Right renal pelvis (tissue), 4 donors: ENCODE results near the gene SUMO3. TPM values are rescaled to one million over a fixed set of nuclear protein-coding genes. Genes with fewer than 3 reads are reported as not detected.

Source experiments
- DNase-seq, 4 donors: peaks; one replicate each; pipeline ENCODE4 v3.0.0-alpha.2; 2013; ENCODE audit warnings: low read depth in 4 of 4, low spot score in 3 of 4, missing footprints in 1 of 4
- polyA plus RNA-seq, 4 donors: library from polyadenylated mRNA; unstranded; fragments of 120-200 nt; gene quantifications; one replicate each; pipeline ENCODE4 v1.2.1, GENCODE V29; 2013; ENCODE audit not compliant: insufficient read length in 4 of 4

Gene SUMO3
- polyA plus RNA-seq, 4 donors = 112 to 128 (median 121) TPM

DNA sequence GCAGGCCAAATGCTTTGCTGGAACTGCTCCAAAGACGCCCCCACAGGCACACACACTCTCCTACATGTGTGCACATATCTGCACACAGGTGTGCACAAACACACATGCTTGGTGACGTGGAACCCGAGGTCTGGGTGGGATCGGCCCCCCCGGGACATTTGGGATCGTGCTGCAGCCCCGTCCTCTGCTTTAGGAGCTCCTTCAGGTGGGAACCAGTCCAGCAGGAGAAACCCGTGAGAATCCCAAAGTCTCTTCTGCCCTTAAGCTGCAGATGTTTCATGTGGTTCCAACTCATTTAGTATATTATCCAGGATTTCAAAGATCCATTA lies 54.8 kb downstream of the SUMO3 start:
- no peak for DNase-seq

DNA sequence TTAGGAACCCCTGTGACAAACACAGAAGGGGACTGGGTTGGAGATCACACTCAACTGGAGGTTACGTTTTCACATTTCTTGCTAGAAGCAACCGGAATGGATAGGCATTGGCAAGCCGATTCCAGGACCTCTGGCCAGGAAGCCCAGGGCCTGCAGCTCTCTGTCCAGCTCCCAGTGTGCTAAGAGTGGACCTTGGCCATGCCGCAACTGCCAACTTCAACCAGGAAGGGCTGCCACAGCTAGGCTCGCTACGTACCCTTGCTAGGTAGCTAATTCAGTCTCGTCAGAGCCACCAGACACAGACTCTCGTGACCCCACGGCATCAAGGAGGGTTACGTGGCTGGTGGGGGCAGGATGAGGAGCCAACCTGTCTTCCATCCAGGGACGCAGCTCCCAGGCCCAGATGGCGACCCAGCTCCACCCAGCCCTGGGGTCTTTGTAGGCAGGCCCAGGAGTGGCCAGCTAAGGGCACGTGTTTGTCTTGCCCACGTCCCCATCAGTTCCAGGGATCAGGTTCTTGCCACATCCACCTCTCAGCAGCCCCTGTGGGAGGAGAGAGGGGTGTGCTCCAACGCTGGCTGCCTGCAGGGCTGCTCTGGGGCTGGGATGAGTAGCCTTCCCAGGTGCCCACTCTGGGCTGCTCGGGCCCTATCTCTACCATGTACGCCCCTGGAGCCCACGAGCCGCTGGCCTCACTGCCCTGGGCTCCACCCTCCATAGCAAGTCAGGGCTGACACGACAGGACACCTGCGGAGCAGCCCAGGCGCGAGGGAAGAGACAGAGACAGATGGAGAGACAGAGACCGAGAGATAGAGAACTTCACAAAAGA lies 55.4 kb downstream of the SUMO3 start:
- DNase-seq = no peak

DNA sequence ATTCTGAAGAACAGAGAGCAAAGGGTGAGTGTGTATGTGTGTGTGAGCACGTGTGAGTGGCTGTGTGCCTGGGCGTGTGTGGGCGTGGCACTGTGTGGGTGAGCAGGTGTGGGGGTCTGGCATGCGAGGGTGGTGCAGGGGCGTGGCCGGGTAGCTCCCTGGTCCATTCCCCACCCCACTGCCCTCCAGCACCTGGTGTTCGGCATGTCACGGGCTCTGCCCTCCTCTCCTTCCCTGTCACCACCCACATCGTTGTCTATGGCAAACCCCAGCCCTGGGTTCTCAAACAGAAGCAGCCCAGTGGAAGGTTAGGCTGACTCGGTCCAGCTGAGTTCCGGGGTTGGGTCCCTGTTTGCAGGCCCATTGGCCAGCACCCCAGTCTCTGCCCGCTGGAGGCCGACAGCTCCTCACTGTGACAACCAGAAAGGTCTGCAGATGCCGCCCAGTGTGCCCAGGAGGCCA lies 56.1 kb downstream of the SUMO3 start:
- DNase-seq = no peak

GRCh38 chr21:44761011-44761729 lies 56.7 kb downstream of the SUMO3 start:
- DNase-seq = no peak

DNA sequence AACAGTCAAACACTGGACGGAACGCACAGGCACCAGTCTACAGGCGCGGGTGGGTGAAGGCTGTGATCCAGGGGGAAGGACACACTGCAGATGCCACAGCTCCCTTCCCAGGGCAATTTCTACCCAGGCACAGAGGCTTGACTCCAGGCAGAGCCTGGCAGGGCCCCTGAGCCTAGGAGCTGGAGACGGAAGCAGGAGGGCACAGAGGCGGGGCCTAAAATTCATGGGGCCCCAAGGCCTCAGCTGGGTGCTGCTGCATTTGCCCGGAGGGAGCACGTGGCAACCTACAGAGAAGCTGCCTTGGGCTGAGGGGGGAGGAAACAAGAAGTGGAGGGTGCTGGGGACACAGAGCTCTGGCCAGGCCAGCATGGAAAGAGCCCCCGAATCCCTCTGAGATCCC lies 57.5 kb downstream of the SUMO3 start:
- DNase-seq = no peak

- DNase-seq = no peak
Measured at GRCh38 chr21:44759628-44760285, 58.1 kb downstream of the SUMO3 start.

DNA sequence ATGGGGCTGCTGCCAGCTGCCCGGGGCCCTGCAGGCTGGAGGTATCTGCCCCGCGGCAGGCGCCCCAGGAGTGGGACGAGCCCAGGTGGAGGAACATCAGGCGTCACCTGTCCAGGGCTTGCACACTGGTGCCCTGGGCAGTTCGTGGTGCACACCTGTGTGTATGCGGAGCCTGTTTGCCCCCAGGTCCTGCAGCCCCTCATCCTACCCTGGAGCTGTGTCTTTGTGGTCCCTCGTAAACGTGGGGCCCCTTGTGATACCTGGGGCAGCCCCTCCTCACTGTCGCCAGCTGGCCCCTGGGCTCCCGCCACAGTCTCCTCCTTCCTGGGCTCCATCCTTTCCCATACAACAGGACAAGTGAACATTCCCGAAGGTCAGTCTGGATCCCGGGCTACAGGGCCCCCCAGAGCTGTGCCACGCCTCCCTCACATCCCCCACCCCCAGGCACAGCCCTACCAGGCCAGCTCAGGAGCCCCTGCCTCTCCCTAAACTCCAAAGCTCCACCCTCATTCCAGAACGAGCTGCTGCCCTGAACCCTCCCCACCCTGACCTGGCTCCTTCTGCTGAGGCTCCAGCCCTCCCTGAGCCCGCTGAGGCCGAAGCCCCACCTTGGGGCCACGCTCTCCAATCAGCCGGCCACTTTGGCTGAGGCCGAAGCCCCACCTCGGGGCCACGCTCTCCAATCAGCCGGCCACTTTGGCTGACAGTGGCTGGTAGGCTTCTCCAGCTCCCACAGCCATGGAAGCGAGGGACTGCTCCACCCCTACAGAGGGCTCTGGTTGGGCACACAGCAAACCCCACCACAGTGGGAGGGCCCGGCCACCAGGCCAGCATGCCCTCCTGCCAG lies 58.9 kb downstream of the SUMO3 start:
- DNase-seq = no peak

DNA sequence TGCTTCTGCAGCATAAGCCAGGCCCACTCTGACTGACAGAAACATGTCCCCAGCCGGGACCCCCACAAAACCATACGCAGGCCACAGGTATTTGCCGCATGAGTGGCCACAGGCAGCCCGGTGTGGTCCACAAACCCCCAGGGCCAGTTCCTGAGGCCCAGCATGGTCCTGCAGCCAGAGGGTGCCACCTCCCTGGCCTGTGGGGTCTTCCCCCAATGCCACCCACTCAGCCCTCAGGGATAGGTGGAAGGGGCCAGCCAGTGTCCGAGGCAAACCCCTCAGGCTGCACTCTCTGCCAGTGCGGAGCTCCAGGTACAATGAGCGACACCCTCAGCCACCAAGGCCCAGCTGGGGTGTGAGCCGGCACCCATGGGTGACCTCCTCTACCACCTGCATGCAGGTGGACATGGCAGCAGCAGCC lies 59.7 kb downstream of the SUMO3 start:
- DNase-seq = no peak

GRCh38 chr21:44757731-44758130 lies 60.1 kb downstream of the SUMO3 start:
- DNase-seq = no peak

GRCh38 chr21:44756423-44757185 lies 61.3 kb downstream of the SUMO3 start:
- DNase-seq = no peak

Other genes with a start within 250 kb of the SUMO3 start
- gene KRTAP10-4, start 244.3 kb downstream of the SUMO3 start, polyA plus RNA-seq = not detected
- gene KRTAP10-5, start 237.5 kb downstream of the SUMO3 start, polyA plus RNA-seq = not detected
- gene KRTAP10-6, start 225.6 kb downstream of the SUMO3 start, polyA plus RNA-seq = not detected
- gene KRTAP10-7, start 217.5 kb downstream of the SUMO3 start, polyA plus RNA-seq = not detected
- gene KRTAP10-8, start 206.0 kb downstream of the SUMO3 start, polyA plus RNA-seq = not detected
- not detected for gene KRTAP10-9, start 191.0 kb downstream of the SUMO3 start, polyA plus RNA-seq
- gene KRTAP10-10, start 180.7 kb downstream of the SUMO3 start, polyA plus RNA-seq = not detected
- not detected for gene KRTAP10-11, start 171.6 kb downstream of the SUMO3 start, polyA plus RNA-seq
- not detected for gene KRTAP12-4, start 163.4 kb downstream of the SUMO3 start, polyA plus RNA-seq
- gene KRTAP12-3, start 160.1 kb downstream of the SUMO3 start, polyA plus RNA-seq = not detected
- gene KRTAP12-2, start 151.1 kb downstream of the SUMO3 start, polyA plus RNA-seq = not detected
- gene KRTAP12-1, start 135.9 kb downstream of the SUMO3 start, polyA plus RNA-seq = not detected
- gene KRTAP10-12, start 120.9 kb downstream of the SUMO3 start, polyA plus RNA-seq = not detected
- gene TSPEAR, start 106.5 kb downstream of the SUMO3 start, polyA plus RNA-seq = 1 to 10 TPM in 1 of 4 donors, under 1 TPM in 3; 0.60 to 1.2 (median 0.82) TPM
- 10 to 100 TPM; 76.2 to 97.8 (median 84.2) TPM for gene UBE2G2, start 16.2 kb downstream of the SUMO3 start, polyA plus RNA-seq
- gene PTTG1IP, start 55.6 kb upstream of the SUMO3 start, polyA plus RNA-seq = 100 to 1,000 TPM; 283 to 306 (median 289) TPM
- gene ITGB2, start 102.8 kb upstream of the SUMO3 start, polyA plus RNA-seq = 10 to 100 TPM in 3 of 4 donors, 1 to 10 TPM in 1; 9.4 to 15.0 (median 12.1) TPM
- gene SLX9, start 122.0 kb upstream of the SUMO3 start, polyA plus RNA-seq = 10 to 100 TPM; 13.4 to 27.2 (median 15.0) TPM